H1 (cell line): ENCODE data around the gene RFPL1. TPM values are rescaled to one million over a fixed set of nuclear protein-coding genes. Genes with fewer than 3 reads are reported as not detected.
A peak's percentile ranks its signal among the peaks of the same experiment; 100 is the strongest.

ENCODE experiments used
- BACH1 ChIP-seq: IDR thresholded peaks from 2 replicates; pipeline ENCODE4 v1.6.1; 2012; ENCODE audit warnings: low read length, improper control_type of control experiment
- CHD1 ChIP-seq: IDR thresholded peaks from 2 replicates; pipeline ENCODE4 v1.6.1; 2012; ENCODE audit warnings: low read depth, low read length, improper control_type of control experiment
- EZH2 ChIP-seq: fragments of 200-600 bp; sonication (generic); IDR thresholded peaks from 2 replicates; pipeline ENCODE4 v1.7.1; 2012; ENCODE audit warnings: low read depth, mild to moderate bottlenecking, moderate library complexity, low read length, inconsistent platforms; ENCODE audit not compliant: severe bottlenecking
- FOSL1 ChIP-seq: IDR thresholded peaks from 2 replicates; pipeline ENCODE4 v1.6.1; 2011; ENCODE audit warnings: mild to moderate bottlenecking, low read depth, low read length, moderate library complexity; ENCODE audit not compliant: insufficient read depth
- KDM1A ChIP-seq: fragments of 200-600, 300-600 bp; sonication (generic); IDR thresholded peaks from 2 replicates; pipeline ENCODE4 v1.7.1; 2016; ENCODE audit warnings: mild to moderate bottlenecking, low read length, borderline replicate concordance
- KDM4A ChIP-seq: IDR thresholded peaks from one replicate; pipeline ENCODE4 v1.7.1; 2012; ENCODE audit warnings: low read depth, mild to moderate bottlenecking, moderate library complexity, low read length, inconsistent platforms; ENCODE audit not compliant: severe bottlenecking
- NRF1 ChIP-seq: IDR thresholded peaks from 2 replicates; pipeline ENCODE4 v1.6.1; 2011; ENCODE audit warnings: mild to moderate bottlenecking, low read depth, low read length, improper control_type of control experiment
- PHF8 ChIP-seq: fragments of 200-600 bp; sonication (generic); conservative IDR thresholded peaks from 2 replicates; pipeline ENCODE4 v1.7.1; 2012; ENCODE audit warnings: low read depth, mild to moderate bottlenecking, inconsistent platforms, low read length, moderate library complexity
- RAD21 ChIP-seq, 2 experiments: IDR thresholded peaks in 1 of 2; conservative IDR thresholded peaks in 1 of 2; 2 replicates each; pipeline ENCODE4 v1.6.1; 2011; ENCODE audit warnings: low read depth in 2 of 2, low read length in 2 of 2, improper control_type of control experiment in 1 of 2, inconsistent platforms in 1 of 2, mild to moderate bottlenecking in 1 of 2, moderate library complexity in 1 of 2
- SAP30 ChIP-seq: fragments of 300-600 bp; sonication (generic); IDR thresholded peaks from 2 replicates; pipeline ENCODE4 v1.7.1; 2012; ENCODE audit warnings: low read length, moderate library complexity, mild to moderate bottlenecking, inconsistent platforms; ENCODE audit not compliant: insufficient read depth, insufficient replicate concordance
- SIN3A ChIP-seq, 2 experiments: IDR thresholded peaks in 1 of 2; conservative IDR thresholded peaks in 1 of 2; 2 replicates each; pipeline ENCODE4 v1.6.1; 2011 to 2012; ENCODE audit warnings: low read length in 2 of 2, improper control_type of control experiment in 1 of 2, low read depth in 1 of 2, mild to moderate bottlenecking in 1 of 2
- SP4 ChIP-seq: IDR thresholded peaks from 2 replicates; pipeline ENCODE4 v1.6.1; 2012; ENCODE audit warnings: low read length, inconsistent platforms
- SRF ChIP-seq: IDR thresholded peaks from 2 replicates; pipeline ENCODE4 v1.6.1; 2011; ENCODE audit warnings: mild to moderate bottlenecking, low read depth, low read length, moderate library complexity
- SUZ12 ChIP-seq: fragments of 200-600 bp; sonication (generic); IDR thresholded peaks from 2 replicates; pipeline ENCODE4 v1.6.1; 2012; ENCODE audit warnings: mild to moderate bottlenecking, inconsistent platforms, low read length, moderate library complexity, mixed read lengths
- TAF1 ChIP-seq: IDR thresholded peaks from 2 replicates; pipeline ENCODE4 v1.6.1; 2011; ENCODE audit warnings: mild to moderate bottlenecking, low read depth, low read length
- TEAD4 ChIP-seq: IDR thresholded peaks from 2 replicates; pipeline ENCODE4 v1.6.1; 2012; ENCODE audit warnings: low read depth, low read length, inconsistent platforms, mixed read lengths
- USF2 ChIP-seq: IDR thresholded peaks from 2 replicates; pipeline ENCODE4 v1.6.1; 2011; ENCODE audit warnings: low read length, improper control_type of control experiment
- YY1 ChIP-seq: IDR thresholded peaks from 2 replicates; pipeline ENCODE4 v1.6.1; 2011; ENCODE audit warnings: low read depth, mild to moderate bottlenecking, low read length
- ZNF274 ChIP-seq: IDR thresholded peaks from 2 replicates; pipeline ENCODE4 v1.7.0; 2012; ENCODE audit warnings: low read length, borderline replicate concordance; ENCODE audit errors: extremely low read depth
- polyA plus RNA-seq, 7 experiments: library from polyadenylated mRNA; depleted of rRNA in 3 of 7; stranded (reverse) in 5 of 7; unstranded in 2 of 7; fragments of >200 nt in 5 of 7; fragments of 200-250 nt in 2 of 7; gene quantifications; 1 replicate in 5 of 7; 2 replicates in 1 of 7; 4 replicates in 1 of 7; pipeline versions ENCODE4 v1.2.1 to v1.2.3, GENCODE V29; 2011 to 2013; ENCODE audit warnings: missing spikeins in 2 of 7, mixed read lengths in 2 of 7
- total RNA-seq: library from RNA; stranded (reverse); fragmentation: NEBNext Ultra II Directional; extraction: Animal tissue kit (Norgen Biotek cat#: 25700); gene quantifications from 2 replicates; pipeline ENCODE4 v1.2.1, GENCODE V29; 2021
- TF ChIP-seq, protein P1 (sequence below): IDR thresholded peaks from 2 replicates; pipeline ENCODE4 v1.6.1; 2012; ENCODE audit warnings: inconsistent platforms
- TF ChIP-seq, protein P2 (sequence below): IDR thresholded peaks from 2 replicates; pipeline ENCODE4 v1.6.1; 2012; ENCODE audit warnings: inconsistent platforms

RFPL1 gene
- total and polyA plus RNA-seq, 2 of the 8 experiments (the other 6 are each of a cell fraction or from before 2014, with no cell fraction given) = not detected

GRCh38 chr22:29470159-29470855 lies 31.9 kb downstream of the RFPL1 start (continued):
- no peak for TF ChIP-seq SIN3A (conservative IDR thresholded peaks at IDR 0.05 in 1 of 2, IDR thresholded peaks at IDR 0.05 in 1 of 2; ENCODE audit: low read depth in 1 of 2, low read length in 2 of 2)
- TF ChIP-seq, protein P1, sequence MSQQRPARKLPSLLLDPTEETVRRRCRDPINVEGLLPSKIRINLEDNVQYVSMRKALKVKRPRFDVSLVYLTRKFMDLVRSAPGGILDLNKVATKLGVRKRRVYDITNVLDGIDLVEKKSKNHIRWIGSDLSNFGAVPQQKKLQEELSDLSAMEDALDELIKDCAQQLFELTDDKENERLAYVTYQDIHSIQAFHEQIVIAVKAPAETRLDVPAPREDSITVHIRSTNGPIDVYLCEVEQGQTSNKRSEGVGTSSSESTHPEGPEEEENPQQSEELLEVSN = peak; percentile 58
- TF ChIP-seq SAP30 = no peak
- no peak for TF ChIP-seq FOSL1
- 0 out of 2 replicates have a peak, but pooled peaks have one; percentile 18 for TF ChIP-seq SRF
- TF ChIP-seq RAD21 (IDR thresholded peaks at IDR 0.05 in 1 of 2, conservative IDR thresholded peaks at IDR 0.05 in 1 of 2; ENCODE audit: low read depth in 2 of 2, low read length in 2 of 2) = peak; percentile 57 to 72
- no peak for TF ChIP-seq KDM1A
- TF ChIP-seq USF2 = no peak
- TF ChIP-seq SUZ12 = 0 out of 2 replicates have a peak, but pooled peaks have one; percentile 28
- peak; percentile 72 for TF ChIP-seq KDM4A
- TF ChIP-seq TAF1 = no peak; the same call in 1 of the 2 replicates
- TF ChIP-seq SP4 = no peak
- TF ChIP-seq, protein P2, sequence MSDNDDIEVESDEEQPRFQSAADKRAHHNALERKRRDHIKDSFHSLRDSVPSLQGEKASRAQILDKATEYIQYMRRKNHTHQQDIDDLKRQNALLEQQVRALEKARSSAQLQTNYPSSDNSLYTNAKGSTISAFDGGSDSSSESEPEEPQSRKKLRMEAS = peak; percentile 67
- no peak for TF ChIP-seq BACH1
- no peak for TF ChIP-seq CHD1
- TF ChIP-seq ZNF274 = no peak
- TF ChIP-seq EZH2 = no peak
- no peak for TF ChIP-seq YY1
- TF ChIP-seq PHF8 = 0 out of 2 replicates have a peak, but pooled peaks have one; percentile 29
- TF ChIP-seq NRF1 = no peak
- no peak for TF ChIP-seq TEAD4
